ENCODE data around the gene EPN1. TPM values are rescaled to one million over a fixed set of nuclear protein-coding genes. Genes with fewer than 3 reads are reported as not detected.

Gene EPN1
- total and polyA plus RNA-seq, 2 of the 13 experiments (the other 11 are each of a cell fraction or from before 2014, with no cell fraction given) = 28.9 to 31.7 TPM

GRCh38 chr19:55654868-55655647 lies 20.0 kb upstream of the EPN1 start, which contains the start of gene U2AF2 (continued):
- TF ChIP-seq TOPORS (CRISPR knock-in tag; IDR thresholded peaks at IDR 0.05) (peak; percentile 43; the same call in 1 of the 2 replicates), ZBTB49 (CRISPR knock-in tag; IDR thresholded peaks at IDR 0.05; ENCODE audit: borderline replicate concordance) (no peak), ZNF101 (CRISPR knock-in tag; IDR thresholded peaks at IDR 0.05; ENCODE audit: borderline replicate concordance, low read depth) (no peak), HNRNPL (IDR thresholded peaks at IDR 0.05; ENCODE audit: low read depth, low read length) (no peak), ZNF772 (CRISPR knock-in tag; IDR thresholded peaks at IDR 0.05) (no peak; the same call in 1 of the 2 replicates), HMGXB4 (CRISPR knock-in tag; IDR thresholded peaks at IDR 0.05; ENCODE audit: borderline replicate concordance in 1 of 2, low read depth in 1 of 2) (peak in 1 of 2 experiments; percentile 54; a peak in 1 of 4 replicates), ARHGAP35 (CRISPR knock-in tag; IDR thresholded peaks at IDR 0.05; ENCODE audit: borderline replicate concordance) (peak; percentile 82; the same call in 1 of the 2 replicates), ATF2 (CRISPR knock-in tag; IDR thresholded peaks at IDR 0.05) (no peak), HMG20B (CRISPR knock-in tag; conservative IDR thresholded peaks at IDR 0.05) (no peak), KMT2B (CRISPR knock-in tag; IDR thresholded peaks at IDR 0.05) (peak; percentile 4; the same call in 1 of the 2 replicates), BATF2 (CRISPR knock-in tag; IDR thresholded peaks at IDR 0.05) (0 out of 2 replicates have a peak, but pooled peaks have one; percentile 48), ZC3H13 (CRISPR knock-in tag; IDR thresholded peaks at IDR 0.05) (peak; percentile 98), HOXA3 (CRISPR knock-in tag; IDR thresholded peaks at IDR 0.05) (peak; percentile 81), NFE2 (CRISPR knock-in tag; IDR thresholded peaks at IDR 0.05) (no peak), KMT2A (CRISPR knock-in tag; IDR thresholded peaks at IDR 0.05) (peak; percentile 37; the same call in 1 of the 2 replicates), PHF8 (CRISPR knock-in tag; IDR thresholded peaks at IDR 0.05) (peak; percentile 59), ZNF17 (CRISPR knock-in tag; IDR thresholded peaks at IDR 0.05) (no peak), ZNF746 (CRISPR knock-in tag; IDR thresholded peaks at IDR 0.05) (no peak; the same call in 1 of the 2 replicates), YY1 (IDR thresholded peaks at IDR 0.05; ENCODE audit: insufficient read depth, insufficient replicate concordance, low read depth, low read length) (peak; percentile 94), CBFB (CRISPR knock-in tag; IDR thresholded peaks at IDR 0.05) (peak; percentile 44; the same call in 1 of the 2 replicates), DPF2 (CRISPR knock-in tag; IDR thresholded peaks at IDR 0.05; ENCODE audit: borderline replicate concordance, low read depth) (no peak)
